ENCODE results near the gene SFSWAP.
A peak's percentile ranks its signal among the peaks of the same experiment; 100 is the strongest.

The SFSWAP gene

GRCh38 chr12:131831635-131832041 is 120.7 kb downstream of the SFSWAP start:
- no peak overlapping the region for H4K8ac ChIP-seq (ENCODE audit: low read depth, low read length)
- no peak overlapping the region for H2BK120ac ChIP-seq (ENCODE audit: low read depth, low read length)
- H3K4me1 ChIP-seq (ENCODE audit: control insufficient read depth in 2 of 2, insufficient read depth in 1 of 2, low read depth in 1 of 2, low read length in 2 of 2): peaks cover 17 to 28% of the 10 kb centered on the region in 2 donors
- no peak overlapping the region for H3K27ac ChIP-seq (replicated peaks; ENCODE audit: low read length)
- no peaks in the 10 kb centered on the region for H3K9me3 ChIP-seq (replicated peaks in 1 of 2; ENCODE audit: control insufficient read depth in 2 of 2, insufficient read depth in 1 of 2, low read depth in 1 of 2, low read length in 2 of 2)
- no peak overlapping the region for H2BK12ac ChIP-seq (ENCODE audit: low read length)
- peaks cover under 1 to 26% (median 12%) of the 10 kb centered on the region in 3 experiments for H3K27me3 ChIP-seq (ENCODE audit: control insufficient read depth in 3 of 3, insufficient read depth in 3 of 3, low read depth in 1 of 3, low read length in 3 of 3)
- no peak overlapping the region for H4K91ac ChIP-seq (ENCODE audit: low read depth, low read length, poor library complexity)
- H3K23ac ChIP-seq (ENCODE audit: low read depth, low read length, poor library complexity): peak overlapping the region; percentile 31
- H3K36me3 ChIP-seq (replicated peaks in 1 of 2; ENCODE audit: control insufficient read depth in 2 of 2, insufficient read depth in 2 of 2, low read length in 2 of 2): no peaks in the 10 kb centered on the region
- H2BK15ac ChIP-seq (ENCODE audit: low read length): peak overlapping the region; percentile 19
- H3K18ac ChIP-seq (ENCODE audit: low read length): no peak overlapping the region
- no peak overlapping the region for H3K9ac ChIP-seq (ENCODE audit: low read depth, low read length, poor library complexity)
- no peak for DNase-seq (ENCODE audit: low spot score)
- H3K14ac ChIP-seq (ENCODE audit: low read length): peak overlapping the region; percentile 47
- H3K4me3 ChIP-seq (ENCODE audit: low read length in 2 of 2): no peak overlapping the region
- H2AK5ac ChIP-seq (ENCODE audit: low read depth, low read length): peak overlapping the region; percentile 98
- no peak overlapping the region for H2BK5ac ChIP-seq (ENCODE audit: low read length)
- no peak overlapping the region for H2AFZ ChIP-seq (ENCODE audit: low read length)
- no peak overlapping the region for H3K4me2 ChIP-seq (ENCODE audit: insufficient read depth, low read length, poor library complexity, severe bottlenecking)
- WGBS, 2 donors (ENCODE audit: extremely low coverage in 2 of 2, insufficient read length in 2 of 2, insufficient replicate concordance in 1 of 2): no CpG with 5 or more reads among the region's 16 CpGs
- no peak overlapping the region for H3K4ac ChIP-seq (ENCODE audit: low read length)
- peaks cover 4% of the 10 kb centered on the region for H3K79me1 ChIP-seq (ENCODE audit: low read depth, low read length)

GRCh38 chr12:131832321-131833231 is 121.7 kb downstream of the SFSWAP start:
- H3K4me3 ChIP-seq (ENCODE audit: low read length in 2 of 2): no peak overlapping the region
- H4K8ac ChIP-seq (ENCODE audit: low read depth, low read length): peak overlapping the region; percentile 17
- no peaks in the 10 kb centered on the region for H3K36me3 ChIP-seq (replicated peaks in 1 of 2; ENCODE audit: control insufficient read depth in 2 of 2, insufficient read depth in 2 of 2, low read length in 2 of 2)
- H3K79me1 ChIP-seq (ENCODE audit: low read depth, low read length): peaks cover 4% of the 10 kb centered on the region
- peak overlapping the region; percentile 71 for H3K18ac ChIP-seq (ENCODE audit: low read length)
- no CpG with 5 or more reads among the region's 31 CpGs for WGBS, 2 donors (ENCODE audit: extremely low coverage in 2 of 2, insufficient read length in 2 of 2, insufficient replicate concordance in 1 of 2)
- H3K27ac ChIP-seq (replicated peaks; ENCODE audit: low read length): no peak overlapping the region
- peak overlapping the region; percentile 80 for H3K23ac ChIP-seq (ENCODE audit: low read depth, low read length, poor library complexity)
- H4K91ac ChIP-seq (ENCODE audit: low read depth, low read length, poor library complexity): no peak overlapping the region
- H2BK12ac ChIP-seq (ENCODE audit: low read length): peak overlapping the region; percentile 73
- H3K4me2 ChIP-seq (ENCODE audit: insufficient read depth, low read length, poor library complexity, severe bottlenecking): no peak overlapping the region
- H3K27me3 ChIP-seq (ENCODE audit: control insufficient read depth in 3 of 3, insufficient read depth in 3 of 3, low read depth in 1 of 3, low read length in 3 of 3): peaks cover 0 to 26% (median 12%) of the 10 kb centered on the region in 3 experiments
- H2AK5ac ChIP-seq (ENCODE audit: low read depth, low read length): peak overlapping the region; percentile 75
- H2BK15ac ChIP-seq (ENCODE audit: low read length): peak overlapping the region; percentile 97
- H2BK120ac ChIP-seq (ENCODE audit: low read depth, low read length): peak overlapping the region; percentile 18
- no peak overlapping the region for H3K9ac ChIP-seq (ENCODE audit: low read depth, low read length, poor library complexity)
- no peak overlapping the region for H3K4ac ChIP-seq (ENCODE audit: low read length)
- H3K4me1 ChIP-seq (ENCODE audit: control insufficient read depth in 2 of 2, insufficient read depth in 1 of 2, low read depth in 1 of 2, low read length in 2 of 2): peaks cover 17 to 28% of the 10 kb centered on the region in 2 donors
- H3K9me3 ChIP-seq (replicated peaks in 1 of 2; ENCODE audit: control insufficient read depth in 2 of 2, insufficient read depth in 1 of 2, low read depth in 1 of 2, low read length in 2 of 2): no peaks in the 10 kb centered on the region
- no peak overlapping the region for H2BK5ac ChIP-seq (ENCODE audit: low read length)
- no peak for DNase-seq (ENCODE audit: low spot score)
- peak overlapping the region; percentile 21 for H3K14ac ChIP-seq (ENCODE audit: low read length)
- H2AFZ ChIP-seq (ENCODE audit: low read length): no peak overlapping the region

- Histone ChIP-seq H4K91ac (ENCODE audit: low read depth, low read length, poor library complexity) (no peak overlapping the region), H3K4me2 (ENCODE audit: insufficient read depth, low read length, poor library complexity, severe bottlenecking) (no peak overlapping the region), H4K8ac (ENCODE audit: low read depth, low read length) (no peak overlapping the region), H3K14ac (ENCODE audit: low read length) (no peak overlapping the region), H2BK120ac (ENCODE audit: low read depth, low read length) (no peak overlapping the region), H3K9ac (ENCODE audit: low read depth, low read length, poor library complexity) (no peak overlapping the region), H3K9me3 (replicated peaks in 1 of 2; ENCODE audit: control insufficient read depth in 2 of 2, insufficient read depth in 1 of 2, low read depth in 1 of 2, low read length in 2 of 2) (no peaks in the 10 kb centered on the region), H3K27ac (replicated peaks; ENCODE audit: low read length) (no peak overlapping the region), H3K79me1 (ENCODE audit: low read depth, low read length) (peaks cover 4% of the 10 kb centered on the region), H2AK5ac (ENCODE audit: low read depth, low read length) (peak overlapping the region; percentile 69), H3K4me3 (ENCODE audit: low read length in 2 of 2) (no peak overlapping the region), H3K4ac (ENCODE audit: low read length) (no peak overlapping the region), H3K4me1 (ENCODE audit: control insufficient read depth in 2 of 2, insufficient read depth in 1 of 2, low read depth in 1 of 2, low read length in 2 of 2) (peaks cover 17 to 28% of the 10 kb centered on the region in 2 donors), H2BK12ac (ENCODE audit: low read length) (no peak overlapping the region), H3K27me3 (ENCODE audit: control insufficient read depth in 3 of 3, insufficient read depth in 3 of 3, low read depth in 1 of 3, low read length in 3 of 3) (peaks cover 0 to 26% (median 12%) of the 10 kb centered on the region in 3 experiments), H3K18ac (ENCODE audit: low read length) (peak overlapping the region; percentile 21), H3K36me3 (replicated peaks in 1 of 2; ENCODE audit: control insufficient read depth in 2 of 2, insufficient read depth in 2 of 2, low read length in 2 of 2) (no peaks in the 10 kb centered on the region), H2BK15ac (ENCODE audit: low read length) (no peak overlapping the region), H2AFZ (ENCODE audit: low read length) (no peak overlapping the region), H2BK5ac (ENCODE audit: low read length) (no peak overlapping the region), H3K23ac (ENCODE audit: low read depth, low read length, poor library complexity) (peak overlapping the region; percentile 32)
- WGBS, 2 donors (ENCODE audit: extremely low coverage in 2 of 2, insufficient read length in 2 of 2, insufficient replicate concordance in 1 of 2): no CpG with 5 or more reads among the region's 23 CpGs
- no peak for DNase-seq (ENCODE audit: low spot score)
These were observed 122.5 kb downstream of the SFSWAP start for GRCh38 chr12:131833288-131833895.

Data from neuronal stem cell (in vitro differentiated cells).